Head of caudate nucleus (tissue), 42 donors: ENCODE results near the gene TNFSF13.

ENCODE experiments used
- DNase-seq, 42 donors: peaks; one replicate each; pipeline versions ENCODE4 v3.0.0 to v3.0.0-alpha.2; 2020 to 2021; ENCODE audit warnings: mixed read lengths in 7 of 42
- intact Hi-C: fragments of 100-400 bp; cut with DNase I; formaldehyde crosslinking; loops from one replicate; pipeline ENCODE4 v1.15.0; 2022

The TNFSF13 gene

DNA sequence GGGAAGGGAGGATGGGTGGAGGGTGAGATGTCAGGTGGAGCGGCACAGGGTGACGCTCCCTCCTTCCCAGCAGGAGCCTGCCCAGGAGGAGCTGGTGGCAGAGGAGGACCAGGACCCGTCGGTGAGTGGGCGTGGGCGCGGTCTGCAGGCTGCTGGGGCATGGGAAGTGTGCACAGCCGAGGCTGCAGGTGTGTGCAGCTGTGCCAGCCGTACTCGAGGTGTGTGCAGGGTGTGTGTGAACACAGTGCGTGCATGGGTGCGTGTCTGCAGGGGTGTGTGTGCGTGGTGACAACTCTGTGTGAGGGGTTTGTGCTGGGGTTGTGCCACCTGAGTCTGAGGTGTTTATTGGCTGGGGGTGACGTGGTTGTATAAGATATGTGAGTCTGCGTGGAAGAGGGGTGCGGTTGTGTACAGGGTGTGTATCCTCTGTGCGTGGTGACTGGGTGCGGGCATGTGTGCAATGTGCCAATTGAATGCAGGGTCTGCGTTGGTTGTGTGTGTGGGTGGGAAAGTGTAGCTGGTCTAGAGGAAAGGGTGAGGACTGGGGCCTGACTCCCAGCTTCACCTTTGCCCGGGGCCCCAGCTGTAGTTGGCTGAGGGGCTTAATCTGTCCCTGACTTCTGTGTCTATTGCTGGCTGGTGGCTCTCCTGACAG lies 9.0 kb upstream of the TNFSF13 start:
- intact Hi-C loops, result no loop called here
- DNase-seq, result peak in 41 of 42 donors; percentile 36 to 90 (median 69)

- no peak for DNase-seq
- intact Hi-C loops, result no loop called here
Observed at GRCh38 chr17:7550344-7550743, 8.2 kb upstream of the TNFSF13 start.

DNA sequence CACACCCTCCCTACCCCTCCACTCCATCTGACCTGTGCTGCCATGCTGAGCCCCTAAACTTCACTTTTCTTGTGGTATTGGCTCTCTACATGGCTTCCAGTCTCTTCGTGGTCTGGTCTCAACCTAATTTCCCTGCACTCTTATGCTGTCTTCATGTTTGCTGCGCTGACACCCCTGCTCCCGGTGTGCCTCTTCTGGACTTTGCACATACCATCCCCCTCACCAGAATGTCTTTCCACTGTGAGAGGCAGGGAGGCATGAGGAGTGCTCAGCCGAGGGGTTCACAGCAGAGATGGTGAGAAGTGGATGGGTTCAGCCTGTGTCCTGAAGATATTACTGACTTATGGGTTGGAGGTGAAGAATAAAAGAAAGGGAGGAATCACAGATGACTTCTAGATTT lies 7.2 kb upstream of the TNFSF13 start:
- intact Hi-C loops, result no loop called here
- no peak for DNase-seq

- DNase-seq, result peak in 4 of 42 donors; percentile 6 to 31 (median 25)
Observed at GRCh38 chr17:7552621-7553051, 5.9 kb upstream of the TNFSF13 start.

DNA sequence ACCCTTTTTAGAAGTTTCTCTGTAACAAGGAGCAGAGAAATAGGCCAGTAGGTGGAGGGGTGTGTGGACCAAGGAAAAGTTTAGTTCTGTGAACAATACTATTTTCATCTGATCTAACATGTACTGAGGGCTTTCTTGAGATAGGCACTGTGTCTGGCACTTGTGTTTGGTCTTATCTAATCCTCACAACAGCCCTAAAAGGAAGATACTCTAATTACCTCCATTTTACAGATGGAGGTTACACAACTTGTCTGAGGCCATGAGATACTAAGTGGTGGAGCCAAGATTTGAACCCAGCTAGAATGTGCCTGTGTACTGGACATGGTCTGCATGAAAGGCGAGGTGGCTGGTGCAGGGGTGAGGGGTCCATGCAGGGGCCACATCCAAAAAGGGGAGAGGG lies 5.2 kb upstream of the TNFSF13 start:
- intact Hi-C loops, result no loop called here

More at GRCh38 chr17:7552621-7553051, 5.9 kb upstream of the TNFSF13 start:
- intact Hi-C loops, result no loop called here

DNA sequence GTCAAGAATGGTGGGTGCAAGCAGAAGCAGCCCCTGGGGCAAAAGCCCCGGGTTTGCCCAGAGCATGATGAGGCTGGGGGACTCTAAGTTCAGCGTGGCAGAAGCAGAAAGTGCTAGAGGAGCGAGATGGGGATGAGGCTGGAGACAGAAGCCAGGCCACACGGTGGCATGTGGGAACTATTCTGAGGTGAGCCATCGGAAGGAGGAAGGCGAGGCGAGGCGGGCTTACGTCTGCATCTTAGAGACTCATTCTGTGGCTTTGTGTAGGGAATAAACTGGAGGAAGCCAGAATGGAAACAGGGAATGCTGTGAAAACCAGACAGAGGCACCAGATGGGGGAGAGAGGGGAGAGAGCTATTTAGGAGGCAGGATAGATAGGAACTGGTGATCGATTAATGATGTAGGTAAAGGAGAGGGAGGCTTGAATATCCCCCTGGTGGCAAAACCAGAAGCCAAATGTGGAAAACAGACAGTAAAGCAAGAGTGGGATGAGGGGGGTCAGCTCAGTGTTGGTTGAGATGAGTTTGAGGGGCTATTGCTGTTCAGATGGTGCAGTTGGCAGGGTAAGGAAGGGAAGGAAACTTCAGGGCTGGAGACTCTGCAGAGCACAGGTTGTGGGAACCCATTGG lies 3.1 kb upstream of the TNFSF13 start:
- no peak for DNase-seq
- intact Hi-C loops, result no loop called here

More for the DNA sequence above, 5.2 kb upstream of the TNFSF13 start:
- no peak for DNase-seq

DNA sequence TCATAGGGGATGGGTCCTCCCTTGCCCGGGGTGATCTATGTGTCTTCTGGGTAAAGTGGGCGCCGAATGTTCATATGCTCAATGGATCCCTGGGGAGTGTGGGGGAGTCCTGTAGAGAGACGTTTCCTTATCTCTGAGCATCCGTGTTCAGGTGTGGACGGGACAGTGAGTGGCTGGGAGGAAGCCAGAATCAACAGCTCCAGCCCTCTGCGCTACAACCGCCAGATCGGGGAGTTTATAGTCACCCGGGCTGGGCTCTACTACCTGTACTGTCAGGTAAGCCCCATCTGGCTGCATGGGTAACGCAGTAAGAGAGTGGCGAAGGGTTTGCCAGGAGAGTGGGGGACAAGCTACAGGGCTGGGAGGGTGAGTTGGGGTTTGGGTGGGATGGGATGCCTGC lies 1.9 kb upstream of the TNFSF13 start:
- intact Hi-C loops, result no loop called here
- DNase-seq, result no peak

DNA sequence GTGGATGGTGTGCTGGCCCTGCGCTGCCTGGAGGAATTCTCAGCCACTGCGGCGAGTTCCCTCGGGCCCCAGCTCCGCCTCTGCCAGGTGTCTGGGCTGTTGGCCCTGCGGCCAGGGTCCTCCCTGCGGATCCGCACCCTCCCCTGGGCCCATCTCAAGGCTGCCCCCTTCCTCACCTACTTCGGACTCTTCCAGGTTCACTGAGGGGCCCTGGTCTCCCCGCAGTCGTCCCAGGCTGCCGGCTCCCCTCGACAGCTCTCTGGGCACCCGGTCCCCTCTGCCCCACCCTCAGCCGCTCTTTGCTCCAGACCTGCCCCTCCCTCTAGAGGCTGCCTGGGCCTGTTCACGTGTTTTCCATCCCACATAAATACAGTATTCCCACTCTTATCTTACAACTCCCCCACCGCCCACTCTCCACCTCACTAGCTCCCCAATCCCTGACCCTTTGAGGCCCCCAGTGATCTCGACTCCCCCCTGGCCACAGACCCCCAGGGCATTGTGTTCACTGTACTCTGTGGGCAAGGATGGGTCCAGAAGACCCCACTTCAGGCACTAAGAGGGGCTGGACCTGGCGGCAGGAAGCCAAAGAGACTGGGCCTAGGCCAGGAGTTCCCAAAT lies 1.3 kb upstream of the TNFSF13 start:
- intact Hi-C loops, result no loop called here
- no peak for DNase-seq

GRCh38 chr17:7557775-7558543 lies 591 bp upstream of the TNFSF13 start:
- intact Hi-C loops, result no loop called here

GRCh38 chr17:7559320-7560171 lies 996 bp downstream of the TNFSF13 start:
- DNase-seq, result peak in 29 of 42 donors; percentile 32 to 86 (median 60)
- intact Hi-C loops, result loop anchor here (2.0 kb wide), 2 partner anchors 45 to 123 kb away; no protein-coding TSS in a partner anchor

More at GRCh38 chr17:7557775-7558543, 591 bp upstream of the TNFSF13 start:
- DNase-seq, result peak in 40 of 42 donors; percentile 49 to 88 (median 74)

GRCh38 chr17:7560172-7561027 lies 1.9 kb downstream of the TNFSF13 start:
- intact Hi-C loops, result loop anchor here (2.0 kb wide), 2 partner anchors 46 to 124 kb away; no protein-coding TSS in a partner anchor
- DNase-seq, result peak in 21 of 42 donors; percentile 21 to 70 (median 48)

GRCh38 chr17:7561028-7561575 lies 2.6 kb downstream of the TNFSF13 start:
- DNase-seq, result peak; percentile 78 to 96 (median 89)
- intact Hi-C loops, result loop anchor here (2.0 kb wide), 2 partner anchors 46 to 124 kb away; no protein-coding TSS in a partner anchor

DNA sequence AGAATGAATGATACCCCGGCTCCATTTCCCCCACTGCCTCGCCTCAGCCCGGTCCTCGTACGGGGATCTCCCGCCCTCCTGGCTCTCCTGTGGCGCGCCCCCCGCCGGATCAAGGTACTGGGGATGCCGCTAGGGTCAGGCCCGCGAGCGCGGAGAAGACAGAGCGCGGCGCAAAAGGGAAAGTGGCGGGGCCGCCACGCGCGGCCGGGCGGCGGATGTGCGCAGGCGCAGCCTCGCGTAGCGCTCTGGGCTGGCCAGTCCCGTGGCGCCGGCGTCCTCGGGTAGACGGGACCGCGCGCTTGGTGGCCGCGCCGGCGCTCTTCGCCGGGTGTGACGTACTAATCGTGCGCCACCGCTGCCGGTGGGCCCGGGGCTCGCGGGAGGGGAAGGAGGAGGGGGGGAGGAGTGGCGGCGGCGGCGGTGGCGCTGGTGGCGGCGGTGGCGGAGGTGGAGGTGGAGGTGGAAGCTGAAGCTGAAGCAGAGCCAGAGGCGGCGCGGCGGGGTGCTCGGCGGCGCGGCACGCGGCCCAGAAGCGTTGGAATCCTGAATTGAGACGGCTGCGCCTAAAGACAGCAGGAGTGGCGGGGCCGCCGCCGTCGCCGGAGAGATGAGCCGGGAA lies 3.1 kb downstream of the TNFSF13 start, which contains the start of gene SENP3:
Gene SENP3, plus strand, starts transcription at position 331 of the 619 bp plus-strand sequence. CDS start 1,158 bp downstream, outside the sequence.
- intact Hi-C loops, result loop anchor here (2.0 kb wide), 2 partner anchors 47 to 125 kb away; no protein-coding TSS in a partner anchor
- DNase-seq, result peak; percentile 66 to 96 (median 90)

DNA sequence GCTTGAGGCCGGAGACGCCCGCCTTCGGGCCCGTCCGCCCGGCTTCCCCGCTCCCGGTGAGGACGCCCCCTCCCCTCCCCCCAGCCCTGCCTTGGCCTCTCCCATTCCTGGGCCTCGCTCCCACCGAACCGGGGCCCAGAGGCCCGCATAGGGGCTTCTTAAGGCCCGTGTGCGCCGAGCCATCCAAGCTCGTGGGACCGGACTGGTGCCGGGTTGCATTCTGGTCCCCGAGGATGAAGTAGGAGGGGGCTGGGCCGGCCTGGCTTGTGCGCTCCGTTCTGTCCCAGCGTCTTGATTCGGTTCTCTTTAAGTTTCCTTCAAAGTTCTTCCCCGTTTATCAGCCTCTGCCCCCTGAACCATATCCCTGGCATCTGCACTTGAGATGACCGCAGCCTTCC lies 3.7 kb downstream of the TNFSF13 start:
- no peak for DNase-seq
- intact Hi-C loops, result no loop called here

- no peak for DNase-seq
- intact Hi-C loops, result no loop called here
Observed at GRCh38 chr17:7563115-7563869, 4.7 kb downstream of the TNFSF13 start.

DNA sequence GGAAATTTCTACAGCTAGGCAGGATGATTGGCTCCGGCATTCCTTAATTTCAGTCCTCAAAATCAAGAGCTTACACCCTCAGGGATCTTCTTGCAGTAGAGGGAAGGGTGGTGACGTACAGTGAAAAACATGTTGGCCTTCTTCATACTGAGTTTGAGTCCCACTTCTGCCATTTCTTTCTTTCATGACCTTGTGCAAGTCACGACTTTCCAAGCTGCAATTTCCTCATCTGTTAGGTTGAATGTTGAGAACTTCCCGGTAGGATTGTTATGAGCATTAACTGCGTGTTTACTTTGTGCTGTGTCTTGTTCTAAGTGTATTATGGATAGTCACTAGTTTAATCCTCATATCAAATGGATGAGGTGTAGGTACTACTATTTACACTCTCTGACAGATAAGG lies 11.0 kb downstream of the TNFSF13 start:
- intact Hi-C loops, result no loop called here
- no peak for DNase-seq
